Stimulated activated CD8-positive, alpha-beta memory T cell treated with anti-CD3 and anti-CD28 coated beads, Interleukin-15, amount 100 ng/mL, for 4 hours (primary cell): ENCODE measurements around the gene UBXN11.
"Not testable (repeated sequence)": the region's sequence is repeated elsewhere in the genome, so short reads cannot be mapped to it uniquely, and the experiment has no call there.

Experiments used
- DNase-seq, 2 donors: peaks; one replicate each; pipeline ENCODE4 v3.0.0-alpha.2; 2020; ENCODE audit warnings: low read depth in 2 of 2

UBXN11 gene

DNA sequence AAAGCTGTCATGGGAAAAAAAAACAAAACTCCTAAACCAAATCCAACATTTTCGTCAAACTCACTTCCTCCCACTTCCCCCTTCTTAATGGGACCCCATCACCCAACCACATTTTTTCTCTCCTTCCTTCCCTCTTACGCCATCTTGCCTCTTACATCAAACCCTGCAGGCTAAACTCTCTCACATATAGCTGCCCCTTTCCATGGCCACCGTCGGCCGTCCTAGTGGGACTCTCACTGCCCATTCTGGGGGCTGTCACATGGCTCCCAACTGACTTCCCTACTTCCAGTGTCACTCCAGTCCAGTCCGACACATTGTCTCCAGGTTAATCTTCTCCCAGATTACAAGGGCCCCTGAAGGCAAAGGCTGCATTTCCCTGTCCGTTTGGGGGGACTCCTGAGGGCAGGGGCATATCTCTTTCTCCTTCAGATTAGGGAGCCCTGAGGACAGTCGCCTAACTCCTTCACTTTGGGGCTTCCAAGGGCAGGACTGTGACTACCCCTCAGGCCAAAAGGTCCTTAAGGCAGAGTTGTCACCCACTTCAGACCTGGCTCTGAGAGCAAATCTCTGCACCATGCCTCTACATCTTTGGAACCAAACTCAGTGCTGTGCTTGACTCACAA lies 658 bp downstream of the UBXN11 start:
- no peak for DNase-seq

DNA sequence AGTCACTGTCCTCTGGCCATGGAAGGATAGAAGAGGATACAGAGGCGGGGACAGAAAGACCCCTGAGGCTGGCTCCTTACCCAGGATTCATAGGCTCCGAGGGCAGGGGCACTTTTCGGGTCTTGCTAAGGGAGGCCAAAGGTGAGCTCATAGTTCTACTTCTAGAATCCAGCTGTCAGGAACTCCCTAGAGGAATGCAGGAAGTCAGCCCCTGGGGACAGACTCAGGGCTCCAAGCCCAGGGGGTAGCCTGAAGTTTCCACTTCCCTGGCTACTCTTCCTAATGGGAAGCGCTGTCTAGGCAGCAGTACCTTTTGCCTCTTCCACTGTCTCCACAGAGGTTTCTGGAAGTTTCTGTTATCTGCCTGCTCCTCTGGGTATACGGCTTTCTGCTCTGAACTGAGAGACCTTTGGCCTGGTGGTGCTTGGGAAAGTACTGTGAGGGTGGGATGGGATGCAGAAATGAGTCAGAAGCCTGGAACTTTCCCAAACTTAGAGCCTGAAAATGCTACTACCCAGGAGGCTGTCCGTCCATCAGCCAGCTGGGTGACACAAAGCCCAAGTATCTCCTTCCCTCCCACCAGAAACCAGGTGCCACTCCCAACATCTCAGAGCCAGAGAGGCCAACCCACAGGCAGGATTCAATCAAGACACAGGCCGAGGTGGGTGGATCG lies 3.6 kb downstream of the UBXN11 start:
- no peak for DNase-seq

DNA sequence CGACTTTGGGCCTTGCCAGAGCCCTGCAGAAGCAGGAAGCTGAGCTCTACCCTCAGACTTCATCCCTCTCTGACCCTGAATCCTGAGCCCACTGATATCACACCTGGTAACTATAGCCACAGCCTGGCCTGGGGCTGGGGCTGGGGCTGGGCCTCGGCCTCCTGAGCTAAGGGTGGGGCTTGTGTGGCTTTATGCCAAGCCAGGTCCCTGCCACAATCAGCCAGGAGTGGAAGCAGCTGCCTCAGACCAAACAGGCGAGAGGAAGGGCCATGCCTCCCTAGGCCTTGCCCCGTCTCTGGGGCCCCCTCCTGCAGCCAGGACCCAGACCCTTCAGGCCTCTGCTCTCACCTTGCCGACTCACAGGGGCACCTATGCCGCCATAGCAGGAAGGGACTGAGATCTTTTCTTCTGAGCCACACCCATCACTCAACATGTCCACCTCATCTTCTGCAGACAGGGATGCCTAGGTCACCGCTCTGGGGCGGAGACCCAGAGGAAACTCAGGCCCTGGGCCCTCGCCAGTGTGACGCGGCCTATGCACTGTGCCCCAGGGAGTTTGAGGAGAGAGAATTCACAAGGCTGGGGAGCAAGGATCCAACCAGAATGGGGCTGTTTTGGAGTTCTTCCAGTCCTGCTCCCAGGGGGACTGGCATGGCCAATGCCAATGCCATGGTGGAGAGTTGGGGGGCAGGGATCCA lies 5.7 kb downstream of the UBXN11 start:
- DNase-seq, result no peak

DNA sequence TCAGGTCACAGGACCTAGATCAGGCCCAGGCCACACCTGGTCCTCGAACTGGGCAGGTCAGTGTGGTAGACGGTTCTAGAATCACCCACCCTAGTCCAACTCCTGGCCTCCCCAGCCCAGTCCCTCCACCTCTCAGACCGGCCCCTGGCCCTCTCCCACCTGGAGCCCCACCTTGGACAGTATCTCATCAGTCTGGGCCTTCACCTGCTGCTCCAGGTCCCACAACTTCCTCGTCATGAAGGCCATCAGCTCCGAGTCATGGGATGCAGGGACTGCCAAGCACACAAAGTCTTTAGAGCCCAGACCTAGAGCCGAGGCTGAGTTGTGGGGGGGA lies 8.7 kb downstream of the UBXN11 start:
- no peak for DNase-seq

DNA sequence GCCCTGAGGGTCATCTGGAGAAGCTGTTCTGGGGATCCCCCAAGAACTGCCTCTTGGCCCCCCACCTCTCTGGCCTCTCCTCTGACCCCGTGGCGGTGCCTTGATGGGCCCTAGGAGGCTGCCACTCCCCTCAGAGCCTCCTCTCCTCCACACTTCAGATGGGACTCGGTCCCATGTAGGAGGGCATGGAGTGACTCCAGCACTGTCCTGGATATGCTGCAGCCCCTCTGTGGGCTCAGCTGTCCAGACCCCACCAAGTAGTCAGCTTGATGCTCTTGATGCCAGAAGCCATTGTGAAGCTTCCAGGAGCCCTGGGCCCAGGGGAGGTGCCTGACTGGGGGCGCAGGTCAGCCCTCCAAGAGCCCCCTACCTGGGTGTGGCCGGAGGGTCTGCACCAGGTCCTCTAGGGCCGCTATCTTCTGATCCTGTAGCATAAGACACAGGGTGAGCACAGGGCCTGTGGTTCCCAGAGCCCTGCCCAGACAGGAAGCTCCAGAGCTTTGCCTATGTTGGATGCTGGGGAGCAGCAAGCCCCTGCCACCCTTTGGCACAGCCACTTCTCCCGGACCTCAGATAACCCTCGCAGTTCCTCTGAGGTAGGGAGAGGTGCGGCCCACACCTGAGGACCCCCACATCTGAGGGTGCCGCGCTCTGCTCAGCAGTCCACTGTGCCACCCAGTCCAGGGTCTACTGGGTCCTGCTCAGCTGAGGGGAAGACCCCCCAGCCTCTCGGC lies 9.2 kb downstream of the UBXN11 start:
- DNase-seq, result no peak

DNA sequence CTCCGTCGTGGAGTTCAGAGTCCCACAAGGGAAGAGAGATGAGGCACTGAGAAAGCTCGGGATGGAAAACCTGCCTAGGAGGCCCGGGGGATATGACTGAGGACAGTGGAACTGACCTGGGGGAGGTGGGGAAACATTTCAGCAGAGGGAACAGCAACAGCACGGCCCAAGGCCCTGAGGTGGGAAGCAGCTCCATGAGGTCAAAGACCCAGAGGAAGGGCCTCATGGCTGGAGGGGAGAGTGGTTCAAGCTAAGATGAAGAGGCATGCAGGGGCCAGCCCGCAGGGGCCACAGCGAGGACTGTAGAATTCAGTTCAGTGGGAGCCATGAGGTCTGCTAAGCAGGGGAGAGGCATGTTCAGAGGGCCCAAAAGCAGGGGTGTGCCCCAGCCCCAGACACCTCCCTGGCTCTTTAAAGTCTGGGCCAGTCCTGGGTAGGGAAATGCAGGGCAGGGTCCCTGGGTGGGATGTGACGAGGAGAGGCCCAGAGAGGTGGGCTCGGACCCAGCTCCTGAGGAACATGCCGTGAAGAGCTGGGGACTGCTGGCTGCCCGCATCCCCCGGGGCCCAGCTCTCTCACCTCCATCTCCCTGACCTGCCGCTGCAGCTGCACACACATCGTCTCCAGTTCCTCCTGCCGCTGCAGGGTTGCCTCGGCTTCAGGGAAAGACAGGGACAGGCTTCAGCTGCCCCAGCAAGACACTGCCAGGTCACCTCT lies 9.9 kb downstream of the UBXN11 start:
- no peak for DNase-seq

DNA sequence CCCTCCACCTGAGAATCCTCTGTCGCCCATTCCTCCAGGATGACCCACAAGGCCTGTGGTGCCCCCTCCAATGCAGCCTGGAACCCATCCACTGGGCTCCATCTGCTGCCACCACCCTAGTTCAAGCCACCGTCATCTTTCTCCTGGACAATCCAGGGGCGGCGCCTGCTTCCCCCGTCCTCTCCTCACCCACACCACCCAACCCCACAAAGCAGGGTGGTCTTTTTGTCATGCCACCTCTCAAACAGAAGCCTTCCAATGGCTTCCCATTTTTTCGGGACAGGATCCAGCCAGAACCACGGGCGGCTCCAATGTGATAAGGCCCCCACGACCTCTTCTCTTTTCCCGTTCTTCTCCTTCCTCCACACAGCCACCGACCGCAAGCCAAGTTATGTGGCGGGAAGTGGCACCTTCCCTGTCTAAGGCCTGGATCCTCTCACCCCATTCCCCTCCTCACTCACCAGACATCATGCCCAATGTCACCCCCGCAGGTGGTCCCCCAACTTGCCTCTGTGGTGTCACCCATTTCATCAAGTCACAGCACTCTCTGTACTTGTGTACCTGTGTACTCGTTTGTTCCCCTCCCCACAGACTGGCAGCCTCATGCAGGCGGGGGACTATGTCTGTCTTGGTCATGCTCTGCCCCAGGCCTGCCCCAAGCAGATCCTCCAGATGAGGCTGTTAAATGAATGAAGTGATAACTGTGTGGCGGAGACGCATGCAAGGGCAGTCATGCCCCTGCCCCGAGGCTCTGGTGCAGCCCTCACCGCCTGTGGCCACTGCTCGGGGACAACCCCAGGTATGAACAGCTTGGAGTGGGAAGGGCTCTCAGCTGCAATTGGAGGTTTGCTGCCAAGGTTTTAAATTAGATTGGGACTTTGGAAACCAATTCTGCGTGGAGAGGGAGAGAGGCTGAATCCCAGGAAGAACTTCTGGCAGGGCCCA lies 11.0 kb downstream of the UBXN11 start:
- no peak for DNase-seq

DNA sequence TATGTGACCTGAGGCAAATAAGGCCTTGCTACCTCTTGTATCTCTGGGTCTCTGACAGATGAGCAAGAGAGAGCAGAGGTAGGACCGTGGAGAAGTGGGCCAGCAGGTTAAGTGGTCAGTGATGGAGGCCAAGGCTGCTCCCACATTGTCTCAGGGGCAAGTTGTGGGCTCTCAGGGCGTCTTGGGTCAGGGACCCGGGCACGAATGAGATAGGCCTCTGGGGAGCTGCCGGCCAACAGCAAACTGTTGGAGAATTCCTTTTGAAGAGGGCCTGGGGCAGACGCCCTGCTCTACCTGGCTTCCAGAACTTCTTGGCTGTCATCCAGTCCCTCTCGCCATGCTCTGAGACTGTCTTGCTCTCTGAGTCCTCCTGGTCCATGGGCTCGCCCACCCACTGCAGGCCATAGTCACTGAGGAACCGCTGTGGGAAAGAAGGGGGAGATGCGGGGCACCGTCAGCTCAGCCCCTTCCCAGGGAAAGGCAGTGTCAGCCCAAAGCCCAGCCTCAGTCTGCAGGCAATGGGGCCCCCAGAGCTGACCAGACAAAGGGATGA lies 12.4 kb downstream of the UBXN11 start:
- DNase-seq, result no peak

DNA sequence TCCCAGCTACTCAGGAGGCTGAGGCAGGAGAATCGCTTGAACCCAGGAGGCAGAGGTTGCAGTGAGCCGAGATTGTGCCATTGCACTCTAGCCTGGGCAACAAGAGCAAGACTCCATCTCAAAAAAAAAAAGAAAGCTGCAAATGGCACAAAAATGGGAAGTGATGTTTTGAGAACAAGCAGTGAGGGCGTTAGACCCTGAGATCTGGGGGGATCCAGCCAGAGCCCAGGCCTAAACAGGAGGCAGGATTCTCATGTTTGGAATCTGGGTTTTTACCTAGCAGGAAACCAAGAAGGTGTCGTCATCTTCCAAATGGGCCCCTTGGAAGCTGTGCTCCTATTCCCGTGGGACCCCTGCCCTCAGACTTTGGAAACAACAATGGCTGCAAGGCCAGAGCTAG lies 13.7 kb downstream of the UBXN11 start:
- DNase-seq, result not testable (repeated sequence)

DNA sequence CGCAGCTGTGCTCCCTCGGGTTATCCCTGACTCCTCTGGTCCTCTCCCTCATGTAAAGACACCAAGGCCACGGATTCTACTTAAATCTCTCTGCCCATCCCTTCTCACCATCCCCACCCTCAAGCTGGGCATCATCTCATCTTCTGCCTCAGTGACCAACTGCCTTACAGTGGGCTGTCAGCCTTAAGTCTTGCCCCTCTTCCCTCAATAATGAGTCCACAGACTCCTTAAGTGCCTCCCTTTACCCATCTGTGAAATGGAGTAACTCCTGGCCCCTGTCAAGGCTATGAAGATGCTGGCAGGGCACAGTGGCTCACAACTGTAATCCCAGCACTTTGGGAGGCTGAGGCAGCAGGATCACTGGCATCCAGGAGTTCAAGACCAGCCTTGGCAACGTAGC lies 14.5 kb downstream of the UBXN11 start:
- no peak for DNase-seq

DNA sequence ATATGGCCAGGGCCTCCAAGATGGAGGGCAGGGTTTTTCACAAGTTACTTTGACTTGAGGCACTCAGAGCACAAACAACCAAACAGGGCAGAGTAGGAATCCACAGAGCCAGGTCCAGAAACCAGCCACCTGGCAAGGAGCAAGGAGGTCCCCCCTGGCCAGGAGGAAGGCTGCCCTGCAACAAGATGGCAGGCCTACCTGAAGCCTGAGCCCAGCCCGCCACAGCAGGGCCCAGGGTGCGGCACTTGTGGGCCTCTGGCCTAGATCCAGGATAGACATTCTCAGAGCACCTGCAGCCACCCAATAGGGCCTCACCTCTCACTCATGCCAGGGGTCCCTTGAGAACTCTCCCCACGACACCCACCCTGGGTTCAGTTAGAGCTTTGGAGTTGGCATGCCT lies 15.0 kb downstream of the UBXN11 start:
- DNase-seq, result no peak

DNA sequence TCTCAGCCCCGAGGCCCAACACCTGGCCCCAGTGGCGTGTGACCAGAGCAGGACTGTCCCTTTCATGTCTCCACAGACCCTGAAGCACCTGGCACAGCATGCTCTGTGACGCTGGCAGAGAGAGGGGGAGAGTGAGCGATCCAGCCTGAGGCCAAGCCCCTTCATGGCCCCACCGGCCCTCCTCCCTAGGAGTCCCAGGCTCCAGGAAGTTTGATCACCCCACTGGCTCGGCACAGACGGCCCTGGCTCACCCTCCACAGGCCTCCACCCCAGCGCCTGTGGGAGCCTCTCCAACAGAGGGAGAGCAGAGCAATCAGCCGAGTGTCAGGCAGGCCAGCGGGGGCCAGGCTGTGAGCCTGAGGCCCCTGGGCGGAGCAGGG lies 15.6 kb downstream of the UBXN11 start:
- DNase-seq, result no peak

DNA sequence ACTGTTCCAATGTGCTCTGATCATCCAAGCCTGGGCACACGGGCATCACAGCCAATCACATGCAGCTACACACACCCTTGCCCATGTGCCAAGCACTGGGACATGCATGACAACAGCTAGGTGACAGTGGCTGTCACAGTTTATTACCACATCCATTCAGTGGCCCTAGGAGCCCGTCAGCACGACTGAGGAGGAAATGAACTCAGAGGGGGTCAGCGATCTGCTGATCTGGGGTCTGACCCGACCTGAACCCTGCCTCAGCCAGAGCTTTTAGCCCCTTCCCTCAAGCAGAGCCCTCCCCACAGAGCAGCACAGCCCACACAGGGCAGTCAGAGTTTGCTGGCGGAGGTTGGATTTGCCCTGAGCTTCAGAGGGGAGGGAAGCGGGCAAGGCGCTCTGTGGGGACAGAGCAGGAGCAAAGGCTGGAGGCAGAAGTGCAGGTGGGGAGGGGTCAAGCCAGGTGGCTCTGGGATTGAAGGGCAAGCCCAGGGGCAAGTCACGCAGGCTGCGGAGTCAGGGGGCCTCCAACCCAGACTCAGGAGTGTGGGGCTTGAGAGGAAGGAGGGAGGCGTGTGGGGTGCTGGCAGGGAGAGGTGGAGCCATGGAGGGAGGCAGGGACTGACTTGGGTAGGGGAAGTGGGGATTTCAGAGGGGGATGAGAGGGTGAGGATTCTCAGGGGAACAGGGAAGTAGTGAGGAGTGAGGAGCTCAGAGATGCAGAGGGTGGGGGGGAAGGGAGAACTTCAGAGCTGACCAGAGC lies 16.1 kb downstream of the UBXN11 start:
- DNase-seq, result no peak

DNA sequence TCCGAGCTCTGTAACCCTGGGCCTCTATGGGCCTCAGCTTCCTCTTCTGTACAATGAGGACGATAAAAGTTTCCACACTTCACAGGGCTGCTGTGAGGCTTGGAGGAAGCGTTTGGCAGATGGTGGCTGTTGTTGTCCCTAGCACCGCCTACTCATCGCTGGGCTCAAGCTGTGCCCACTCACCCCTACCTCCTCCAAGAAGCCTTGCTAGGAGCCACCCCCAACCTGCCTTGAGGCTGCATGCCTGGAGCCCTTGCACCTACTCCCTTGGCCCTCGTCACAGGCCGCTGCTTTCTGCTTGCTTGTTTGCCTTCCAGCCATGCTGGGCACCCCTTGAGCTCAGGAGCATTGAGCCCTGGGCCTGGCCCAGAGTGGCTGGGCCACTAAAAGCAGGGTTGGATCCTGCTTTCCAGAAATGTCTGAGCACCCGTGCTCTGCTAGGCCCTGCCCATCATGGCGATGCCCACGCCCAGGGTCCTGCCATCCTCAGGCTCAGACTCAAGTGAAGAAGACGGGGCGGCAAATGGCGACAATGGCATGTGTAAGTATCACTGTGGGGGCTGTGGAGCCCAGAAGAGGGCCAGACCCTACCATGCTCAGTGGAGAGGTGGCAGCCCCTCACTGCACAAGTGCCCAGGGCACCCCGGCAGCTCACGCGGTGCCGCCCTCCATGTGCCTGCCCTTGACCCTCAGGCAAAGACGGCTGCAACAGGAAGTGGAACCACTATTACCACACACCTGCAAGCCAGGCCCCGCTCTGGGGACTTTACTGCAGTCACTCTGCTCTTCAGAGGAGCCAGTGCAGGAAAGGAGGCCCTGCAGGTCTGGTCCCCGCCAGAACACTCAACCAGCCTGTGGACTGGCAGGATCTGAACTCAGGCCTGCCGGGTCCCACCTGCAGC lies 17.0 kb downstream of the UBXN11 start:
- no peak for DNase-seq

DNA sequence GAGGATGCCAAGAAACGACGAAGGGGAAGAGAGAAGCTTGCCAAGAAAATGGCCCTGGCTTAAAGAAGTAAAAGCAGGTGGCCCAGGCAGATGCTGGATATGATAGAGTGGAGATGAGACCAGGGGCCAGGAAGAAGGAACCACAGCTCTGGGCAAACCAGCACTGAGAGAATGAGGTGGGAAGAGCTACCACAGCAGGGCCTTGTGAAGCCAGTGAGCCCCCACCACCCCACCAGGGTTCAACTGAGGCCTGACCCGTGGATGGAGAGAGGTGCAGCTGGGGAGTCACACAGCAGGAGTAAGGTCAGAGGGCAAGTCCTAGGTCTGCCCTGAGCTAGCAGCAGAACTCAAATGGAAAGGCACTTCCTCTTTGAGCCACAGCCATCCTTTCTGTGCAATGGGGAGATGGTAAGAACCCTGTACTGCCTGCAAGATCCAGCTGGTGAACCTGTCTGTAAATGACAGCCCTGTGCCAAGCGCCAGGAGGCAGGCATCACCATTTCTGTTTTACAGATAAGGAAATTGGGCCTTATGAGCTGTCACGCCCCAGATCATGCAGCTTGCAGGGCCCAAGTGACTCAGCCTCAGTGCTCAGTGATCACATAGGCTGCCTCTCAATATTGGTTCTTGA lies 18.0 kb downstream of the UBXN11 start:
- DNase-seq, result peak in 1 of 2 donors; percentile 58

DNA sequence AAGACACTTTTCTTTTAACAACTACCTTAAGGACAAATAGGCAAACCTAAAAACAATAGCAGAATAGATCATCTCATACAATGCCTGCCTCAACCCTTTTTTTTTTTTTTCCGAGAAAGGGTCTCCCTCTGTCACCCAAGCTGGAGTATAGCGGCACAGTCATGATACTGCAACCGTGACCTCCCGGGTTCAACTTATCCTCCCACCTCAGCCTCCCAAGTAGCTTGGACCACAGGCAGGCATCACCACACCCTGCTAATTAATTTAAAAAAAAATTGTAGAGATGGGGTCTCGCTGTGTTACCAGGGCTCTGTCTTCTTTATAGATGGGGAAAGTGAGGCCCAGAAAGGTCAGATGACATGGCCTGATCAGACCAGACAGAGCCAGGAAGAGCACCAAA lies 18.6 kb downstream of the UBXN11 start:
- no peak for DNase-seq

DNA sequence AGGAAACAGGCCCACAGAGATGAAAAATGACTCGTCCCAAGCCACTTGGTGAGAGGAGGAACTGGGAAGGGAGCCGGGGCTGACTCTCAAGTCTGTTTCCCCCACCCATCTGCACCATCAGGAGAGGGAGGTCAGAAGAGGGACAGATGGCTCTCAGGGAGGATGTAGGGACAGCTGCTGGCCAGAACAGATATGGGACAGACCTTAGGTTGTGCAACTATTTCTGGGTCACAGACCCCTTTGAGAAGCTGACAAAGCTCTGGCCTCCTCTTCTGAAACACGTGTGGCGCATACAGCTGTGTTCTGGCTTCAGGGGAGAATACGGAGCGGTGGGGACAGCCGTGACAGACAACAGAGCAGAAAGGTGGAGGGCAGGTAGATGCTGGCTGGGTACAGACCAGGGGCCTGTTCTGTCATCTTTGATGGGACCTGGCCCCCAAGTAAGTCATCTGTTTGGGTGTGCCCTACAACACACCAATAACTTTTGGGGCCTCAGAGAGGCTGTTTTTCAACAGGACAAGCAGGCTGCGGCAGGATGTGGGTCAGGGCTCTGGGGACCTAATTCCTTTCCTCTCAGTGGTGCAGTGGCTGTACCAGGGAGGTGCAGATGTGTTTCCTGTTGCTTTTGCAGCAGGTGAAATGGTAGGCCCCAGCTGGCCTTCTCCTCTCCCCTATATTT lies 19.3 kb downstream of the UBXN11 start:
- DNase-seq, result no peak

DNA sequence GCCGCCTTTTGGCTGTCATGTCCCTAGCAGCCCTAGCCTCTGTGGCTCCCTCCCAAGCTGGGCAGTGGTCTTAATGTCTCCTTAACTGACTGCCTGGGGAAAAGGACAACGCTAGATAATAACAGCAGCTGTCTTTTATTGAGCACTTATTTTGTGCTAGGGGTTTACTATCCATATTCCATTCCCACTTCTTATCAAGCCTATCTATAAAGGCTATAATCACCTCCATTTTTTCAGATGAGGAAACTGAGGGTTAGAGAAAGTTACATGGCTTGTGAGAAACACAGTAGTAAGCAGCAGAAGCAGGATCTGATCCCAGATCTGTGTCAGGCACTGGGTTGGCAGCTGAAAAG lies 20.4 kb downstream of the UBXN11 start:
- no peak for DNase-seq
